ENCODE measurements around the gene SLC38A1.
"Not testable (repeated sequence)": the region's sequence is repeated elsewhere in the genome, so short reads cannot be mapped to it uniquely, and the experiment has no call there.

The SLC38A1 gene

GRCh38 chr12:46264057-46264456 is 4.8 kb downstream of the SLC38A1 start:
- no peak for DNase-seq (ENCODE audit: low spot score)

GRCh38 chr12:46263140-46264016 is 5.5 kb downstream of the SLC38A1 start:
- DNase-seq (ENCODE audit: low spot score): no peak

GRCh38 chr12:46261646-46262045 is 7.2 kb downstream of the SLC38A1 start:
- DNase-seq (ENCODE audit: low spot score): no peak

GRCh38 chr12:46260913-46261476 is 7.8 kb downstream of the SLC38A1 start:
- no peak for DNase-seq (ENCODE audit: low spot score)

GRCh38 chr12:46260124-46260912 is 8.5 kb downstream of the SLC38A1 start:
- peak; percentile 30 for DNase-seq (ENCODE audit: low spot score)

GRCh38 chr12:46259713-46260112 is 9.1 kb downstream of the SLC38A1 start:
- DNase-seq (ENCODE audit: low spot score): no peak

DNA sequence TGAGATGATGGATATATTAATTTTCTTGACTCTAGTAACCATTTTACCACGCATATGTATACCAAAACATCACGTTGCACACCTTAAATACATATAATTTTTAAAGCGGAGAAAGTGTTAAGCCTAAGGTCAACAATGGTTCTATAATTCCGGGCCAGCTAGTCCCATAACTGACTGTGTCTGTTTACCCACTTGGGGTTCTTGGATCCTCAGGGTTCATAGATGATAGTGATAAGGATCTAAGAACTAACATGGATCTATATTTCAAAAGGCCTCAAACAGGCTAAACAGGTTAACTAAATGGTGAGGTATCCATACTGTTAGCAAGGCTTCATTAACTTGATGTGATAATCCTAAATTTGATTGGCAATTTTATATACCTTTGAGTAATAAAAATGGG is 9.8 kb downstream of the SLC38A1 start:
- no peak for DNase-seq (ENCODE audit: low spot score)

- DNase-seq (ENCODE audit: low spot score): no peak
Measured at GRCh38 chr12:46258129-46258528, 10.7 kb downstream of the SLC38A1 start.

- no peak for DNase-seq (ENCODE audit: low spot score)
Measured at GRCh38 chr12:46256942-46257341, 11.9 kb downstream of the SLC38A1 start.

DNA sequence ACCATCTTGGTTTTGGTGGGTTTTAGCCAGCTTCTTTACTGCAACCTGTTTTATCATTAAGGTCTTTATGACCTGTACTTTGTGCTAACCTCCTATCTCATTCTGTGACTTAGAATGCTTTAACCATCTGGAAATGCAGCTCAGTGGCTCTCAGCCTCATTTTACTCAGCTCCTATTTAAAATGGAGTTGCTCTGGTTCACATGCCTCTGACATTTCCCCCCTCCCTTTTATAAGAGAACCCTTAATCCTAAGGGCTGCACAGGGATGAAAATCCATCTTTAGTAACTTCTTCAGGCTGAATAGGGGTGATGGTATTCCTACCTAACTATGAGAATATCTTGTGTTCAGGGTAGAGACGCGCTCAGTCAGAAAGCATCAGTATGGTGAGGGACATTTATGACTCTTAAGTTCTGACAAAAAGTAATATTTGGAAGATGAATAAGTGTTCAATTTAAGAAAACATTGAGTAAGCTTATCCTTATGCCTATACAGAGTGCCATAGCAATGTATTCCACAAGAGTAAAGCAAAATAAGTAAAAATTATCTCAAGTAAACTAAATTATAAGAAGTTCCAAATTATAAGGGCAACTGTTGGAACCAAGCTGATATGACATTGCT is 15.2 kb downstream of the SLC38A1 start:
- DNase-seq (ENCODE audit: low spot score): no peak

- not testable (repeated sequence) for DNase-seq (ENCODE audit: low spot score)
Measured at GRCh38 chr12:46251994-46252393, 16.8 kb downstream of the SLC38A1 start.

- not testable (repeated sequence) for DNase-seq (ENCODE audit: low spot score)
Measured at GRCh38 chr12:46249960-46250359, 18.9 kb downstream of the SLC38A1 start.

GRCh38 chr12:46246021-46246700 is 22.7 kb downstream of the SLC38A1 start:
- no peak for DNase-seq (ENCODE audit: low spot score)

GRCh38 chr12:46244997-46245396 is 23.8 kb downstream of the SLC38A1 start:
- no peak for DNase-seq (ENCODE audit: low spot score)

- no peak for DNase-seq (ENCODE audit: low spot score)
Measured at GRCh38 chr12:46244273-46244915, 24.4 kb downstream of the SLC38A1 start.

- DNase-seq (ENCODE audit: low spot score): no peak
Measured at GRCh38 chr12:46242569-46242968, 26.3 kb downstream of the SLC38A1 start.

DNA sequence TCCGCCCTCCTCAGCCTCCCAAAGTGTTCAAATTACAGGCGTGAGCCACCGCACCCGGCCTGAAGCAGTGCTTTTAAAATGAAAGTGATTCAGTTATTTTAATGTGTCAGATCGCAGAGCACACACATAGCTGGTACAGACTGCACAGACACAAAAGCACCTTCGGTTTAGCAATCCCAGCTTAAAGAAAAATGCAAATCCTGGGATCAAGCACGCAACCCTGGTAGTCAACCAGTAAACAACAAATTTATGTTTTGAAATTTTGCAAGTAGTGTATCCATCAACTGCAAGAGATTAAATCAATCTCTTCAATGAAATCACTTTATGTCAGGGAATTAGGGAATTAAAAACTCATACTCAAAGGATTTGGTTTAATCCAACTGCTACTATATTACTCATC is 28.4 kb downstream of the SLC38A1 start:
- no peak for DNase-seq (ENCODE audit: low spot score)

GRCh38 chr12:46238821-46239220 is 30.0 kb downstream of the SLC38A1 start:
- DNase-seq (ENCODE audit: low spot score): no peak

GRCh38 chr12:46237371-46238045 is 31.3 kb downstream of the SLC38A1 start:
- DNase-seq (ENCODE audit: low spot score): no peak

DNA sequence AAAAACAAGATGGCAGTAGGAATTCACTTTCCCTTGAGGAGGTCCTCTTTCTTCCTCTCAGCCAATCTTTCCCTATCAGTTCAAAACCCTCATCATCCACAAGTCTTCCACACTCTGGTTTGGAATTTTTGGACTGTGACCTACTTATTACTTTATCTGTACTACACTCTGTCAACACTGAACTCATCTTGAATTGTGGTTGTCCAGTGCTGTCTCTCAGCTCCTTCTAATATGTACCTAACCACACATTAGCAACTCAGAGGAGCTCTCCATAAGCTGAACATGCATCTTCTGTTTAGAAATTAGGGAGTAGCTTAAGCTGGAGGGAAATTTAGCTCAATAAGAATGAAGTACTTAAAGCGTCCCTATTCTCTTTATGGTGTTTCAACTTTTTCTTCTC is 34.8 kb downstream of the SLC38A1 start:
- no peak for DNase-seq (ENCODE audit: low spot score)

GRCh38 chr12:46233423-46233822 is 35.4 kb downstream of the SLC38A1 start:
- DNase-seq (ENCODE audit: low spot score): no peak

Data from COLO829 (cell line).